DND-41 (cell line): ENCODE measurements around the gene KLHL14.

Experiments used
- ATAC-seq: fragments of 200-7000 bp; cut with Tn5 transposase; 3 replicates; pipeline ENCODE4 v1.9.1; 2021; ENCODE audit warnings: low read depth; ENCODE audit not compliant: insufficient read depth
- DNase-seq: peaks from one replicate; pipeline ENCODE4 v3.0.0-alpha.2; 2020
- H2AFZ ChIP-seq: 2 replicates; pipeline ENCODE4 v1.6.0; 2012; ENCODE audit warnings: low read depth, low read length
- H3K27ac ChIP-seq: 2 replicates; pipeline ENCODE4 v1.5.1; 2012; ENCODE audit warnings: low read length, inconsistent platforms
- H3K27me3 ChIP-seq: fragments of 200-600 bp; sonication (generic); 2 replicates; pipeline ENCODE4 v1.6.0; 2012; ENCODE audit warnings: low read length, mild to moderate bottlenecking, inconsistent platforms; ENCODE audit not compliant: insufficient read depth, poor library complexity
- H3K36me3 ChIP-seq: 2 replicates; pipeline ENCODE4 v1.5.1; 2012; ENCODE audit warnings: low read length, inconsistent platforms; ENCODE audit not compliant: insufficient read depth
- H3K4me1 ChIP-seq: 2 replicates; pipeline ENCODE4 v1.5.1; 2012; ENCODE audit warnings: mild to moderate bottlenecking, low read length; ENCODE audit not compliant: insufficient read depth
- H3K4me2 ChIP-seq: 2 replicates; pipeline ENCODE4 v1.6.0; 2012; ENCODE audit warnings: mild to moderate bottlenecking, moderate library complexity, low read length, inconsistent platforms; ENCODE audit not compliant: insufficient read depth
- H3K4me3 ChIP-seq, 2 experiments: fragments of 200-600 bp in 1 of 2; shearing (Covaris generic) in 1 of 2; 2 replicates each; pipeline ENCODE4 v1.5.1; 2012 to 2016; ENCODE audit warnings: inconsistent platforms in 2 of 2, low read length in 2 of 2, mild to moderate bottlenecking in 2 of 2, low read depth in 1 of 2, moderate library complexity in 1 of 2
- H3K79me2 ChIP-seq: 2 replicates; pipeline ENCODE4 v1.6.0; 2012; ENCODE audit warnings: low read length, inconsistent platforms; ENCODE audit not compliant: insufficient read depth
- H3K9ac ChIP-seq: 2 replicates; pipeline ENCODE4 v1.6.0; 2012; ENCODE audit warnings: low read depth, mild to moderate bottlenecking, inconsistent platforms, low read length, moderate library complexity
- H3K9me3 ChIP-seq: 2 replicates; pipeline ENCODE4 v1.5.1; 2012; ENCODE audit warnings: low read length, moderate library complexity, mild to moderate bottlenecking, inconsistent platforms; ENCODE audit not compliant: insufficient read depth, severe bottlenecking
- H4K20me1 ChIP-seq: 2 replicates; pipeline ENCODE4 v1.6.0; 2012; ENCODE audit warnings: low read length; ENCODE audit not compliant: insufficient read depth
- EZH2 ChIP-seq: IDR thresholded peaks from 3 replicates; pipeline ENCODE4 v1.6.1; 2012; ENCODE audit warnings: borderline replicate concordance, low read depth, mild to moderate bottlenecking, moderate library complexity, low read length, inconsistent platforms; ENCODE audit not compliant: severe bottlenecking
- TF ChIP-seq, protein P1 (sequence below): IDR thresholded peaks from 2 replicates; pipeline ENCODE4 v1.5.1; 2012; ENCODE audit warnings: borderline replicate concordance, low read length, moderate library complexity, mild to moderate bottlenecking; ENCODE audit not compliant: poor library complexity, severe bottlenecking; ENCODE audit errors: extremely low read depth

Gene KLHL14

DNA sequence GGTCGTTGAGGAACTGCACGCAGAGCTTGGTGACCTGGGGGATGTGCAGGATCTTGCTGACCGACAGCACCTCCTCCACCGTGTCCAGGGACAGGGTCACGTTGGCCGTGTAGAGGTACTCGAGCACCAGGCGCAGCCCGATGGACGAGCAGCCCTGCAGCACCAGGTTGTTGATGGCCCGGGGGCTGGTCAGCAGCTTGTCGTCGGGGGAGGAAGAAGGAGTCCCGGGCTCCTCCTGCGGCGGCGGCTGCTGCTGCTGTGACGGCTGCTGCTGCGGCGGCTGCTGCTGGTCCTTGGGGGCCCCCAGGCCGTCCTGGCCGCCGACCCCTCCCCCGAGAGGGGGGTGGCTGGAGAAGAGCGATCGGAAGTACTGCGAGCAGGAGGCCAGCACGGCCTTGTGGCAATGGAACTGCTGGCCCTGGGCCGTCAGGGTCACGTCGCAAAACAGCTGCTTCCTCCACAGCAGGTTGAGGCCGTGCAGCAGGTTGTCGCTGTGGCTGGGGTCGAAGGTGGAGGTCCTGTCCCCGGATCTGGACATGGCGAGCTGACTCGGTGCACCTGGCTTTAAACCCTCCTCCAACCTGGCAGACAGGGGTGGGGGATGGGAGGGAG lies 2.7 kb downstream of the KLHL14 start:
- Histone ChIP-seq H3K36me3 (no peaks in the 10 kb centered on the region), H3K9me3 (no peaks in the 10 kb centered on the region), H3K27ac (no peak overlapping the region), H2AFZ (no peak overlapping the region), H3K4me2 (no peak overlapping the region), H3K4me1 (no peaks in the 10 kb centered on the region), H3K9ac (no peak overlapping the region), H3K27me3 (no peaks in the 10 kb centered on the region), H3K79me2 (no peaks in the 10 kb centered on the region), H4K20me1 (no peaks in the 10 kb centered on the region), H3K4me3 (no peak overlapping the region)
- no peak for TF ChIP-seq EZH2
- TF ChIP-seq, protein P1, sequence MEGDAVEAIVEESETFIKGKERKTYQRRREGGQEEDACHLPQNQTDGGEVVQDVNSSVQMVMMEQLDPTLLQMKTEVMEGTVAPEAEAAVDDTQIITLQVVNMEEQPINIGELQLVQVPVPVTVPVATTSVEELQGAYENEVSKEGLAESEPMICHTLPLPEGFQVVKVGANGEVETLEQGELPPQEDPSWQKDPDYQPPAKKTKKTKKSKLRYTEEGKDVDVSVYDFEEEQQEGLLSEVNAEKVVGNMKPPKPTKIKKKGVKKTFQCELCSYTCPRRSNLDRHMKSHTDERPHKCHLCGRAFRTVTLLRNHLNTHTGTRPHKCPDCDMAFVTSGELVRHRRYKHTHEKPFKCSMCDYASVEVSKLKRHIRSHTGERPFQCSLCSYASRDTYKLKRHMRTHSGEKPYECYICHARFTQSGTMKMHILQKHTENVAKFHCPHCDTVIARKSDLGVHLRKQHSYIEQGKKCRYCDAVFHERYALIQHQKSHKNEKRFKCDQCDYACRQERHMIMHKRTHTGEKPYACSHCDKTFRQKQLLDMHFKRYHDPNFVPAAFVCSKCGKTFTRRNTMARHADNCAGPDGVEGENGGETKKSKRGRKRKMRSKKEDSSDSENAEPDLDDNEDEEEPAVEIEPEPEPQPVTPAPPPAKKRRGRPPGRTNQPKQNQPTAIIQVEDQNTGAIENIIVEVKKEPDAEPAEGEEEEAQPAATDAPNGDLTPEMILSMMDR = no peak
- DNase-seq (no peak), ATAC-seq (no peak)

DNA sequence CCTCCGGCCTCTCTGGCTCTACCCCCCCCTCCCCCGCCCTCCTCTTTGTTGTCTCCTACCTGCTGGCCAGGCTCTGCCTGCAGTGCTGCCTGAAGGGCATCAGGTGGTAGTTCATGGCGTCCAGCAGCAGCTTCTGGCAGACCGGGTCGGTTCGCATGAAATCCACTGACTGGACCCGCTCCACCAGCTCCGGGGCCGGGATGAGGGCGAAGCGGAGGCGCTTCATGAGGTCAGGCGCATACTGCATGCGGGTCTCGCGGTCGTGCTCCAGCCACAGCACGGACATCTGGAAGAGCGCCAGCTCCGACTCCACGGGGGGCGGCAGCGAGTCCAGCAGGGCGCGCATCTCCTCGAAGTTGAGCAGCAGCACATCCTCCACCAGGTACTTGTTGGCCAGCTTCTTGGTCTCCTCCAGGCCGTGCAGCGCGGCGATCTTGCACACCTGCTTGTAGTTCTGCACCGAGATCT lies 3.2 kb downstream of the KLHL14 start:
- TF ChIP-seq EZH2 = no peak
- TF ChIP-seq, protein P1 = no peak
- Histone ChIP-seq H3K27me3 (no peaks in the 10 kb centered on the region), H3K27ac (no peak overlapping the region), H3K36me3 (no peaks in the 10 kb centered on the region), H3K79me2 (no peaks in the 10 kb centered on the region), H4K20me1 (no peaks in the 10 kb centered on the region), H2AFZ (no peak overlapping the region), H3K4me1 (no peaks in the 10 kb centered on the region), H3K4me2 (no peak overlapping the region), H3K4me3 (no peak overlapping the region), H3K9ac (no peak overlapping the region), H3K9me3 (no peaks in the 10 kb centered on the region)
- no peak for DNase-seq
- no peak for ATAC-seq

DNA sequence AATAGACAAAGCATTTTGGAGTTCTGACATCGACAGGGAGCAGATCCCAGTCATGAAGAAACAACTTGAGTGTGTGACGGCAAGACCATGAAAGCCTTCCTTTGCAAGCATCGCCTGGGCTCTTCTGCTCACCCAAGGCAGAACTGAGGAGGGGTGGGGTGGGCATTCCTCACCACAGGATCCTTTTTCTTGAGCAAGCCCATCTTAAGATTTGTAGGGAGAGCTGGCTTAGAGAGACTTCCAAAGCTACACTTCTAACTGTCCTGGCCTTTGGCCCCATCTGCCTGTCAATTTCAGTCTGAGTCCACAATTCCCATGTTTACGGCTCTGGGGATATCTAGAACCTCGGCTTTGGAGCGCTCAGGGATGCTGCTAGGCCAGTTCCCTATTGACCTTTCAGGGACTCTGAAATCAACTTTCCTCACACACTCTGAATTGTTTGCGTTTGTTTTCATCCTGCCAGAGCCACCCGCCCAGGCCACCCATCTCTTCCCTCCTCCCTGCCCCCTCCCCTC lies 3.7 kb downstream of the KLHL14 start:
- no peak overlapping the region for H3K4me3 ChIP-seq
- no peaks in the 10 kb centered on the region for H4K20me1 ChIP-seq
- H3K79me2 ChIP-seq = no peaks in the 10 kb centered on the region
- no peaks in the 10 kb centered on the region for H3K27me3 ChIP-seq
- ATAC-seq (no peak), DNase-seq (no peak)
- H3K4me2 ChIP-seq = no peak overlapping the region
- no peak overlapping the region for H3K27ac ChIP-seq
- H3K9me3 ChIP-seq = no peaks in the 10 kb centered on the region
- no peaks in the 10 kb centered on the region for H3K4me1 ChIP-seq
- no peak overlapping the region for H3K9ac ChIP-seq
- TF ChIP-seq, protein P1 = no peak
- no peak for TF ChIP-seq EZH2
- no peak overlapping the region for H2AFZ ChIP-seq
- no peaks in the 10 kb centered on the region for H3K36me3 ChIP-seq
